ENCODE data around the gene PYGB.

- TF ChIP-seq SIN3A (IDR thresholded peaks at IDR 0.05; ENCODE audit: borderline replicate concordance, insufficient read depth, low read length) (no peak), TAF1 (IDR thresholded peaks at IDR 0.05; ENCODE audit: borderline replicate concordance, insufficient read depth, low read length) (no peak)
Measured at GRCh38 chr20:25247518-25247955, 348 bp upstream of the PYGB start.

Measured in PFSK-1 (cell line).